Kidney (tissue), 14 donors: Measurements from ENCODE around the gene TNS3. TPM values are rescaled to one million over a fixed set of nuclear protein-coding genes. Genes with fewer than 3 reads are reported as not detected.

ENCODE experiments used
- DNase-seq, 5 donors: peaks; one replicate each; pipeline ENCODE4 v3.0.0-alpha.2; 2013 to 2020
- FAIRE-seq: peaks from 2 replicates; lab custom pipeline; 2012; peaks lifted over from hg19 to GRCh38; lab: Jason Lieb, UNC
- H3K27ac ChIP-seq, 2 donors: one replicate each; pipeline ENCODE4 v1.7.0; 2013; ENCODE audit warnings: low read depth in 2 of 2, low read length in 2 of 2, inconsistent platforms in 1 of 2
- H3K27me3 ChIP-seq: one replicate; pipeline ENCODE4 v1.7.1; 2013; ENCODE audit warnings: low read length, inconsistent platforms; ENCODE audit not compliant: control insufficient read depth, insufficient read depth
- H3K36me3 ChIP-seq, 3 donors: one replicate each; pipeline versions ENCODE4 v1.7.0 to v1.7.1; 2013; ENCODE audit warnings: low read length in 3 of 3, control low read depth in 1 of 3, inconsistent platforms in 1 of 3; ENCODE audit not compliant: insufficient read depth in 3 of 3, control insufficient read depth in 2 of 3
- H3K4me1 ChIP-seq, 3 donors: one replicate each; pipeline versions ENCODE4 v1.7.0 to v1.7.1; 2013; ENCODE audit warnings: low read length in 3 of 3, inconsistent platforms in 1 of 3, low read depth in 1 of 3; ENCODE audit not compliant: control insufficient read depth in 2 of 3, insufficient read depth in 2 of 3
- H3K4me3 ChIP-seq, 3 donors: one replicate each; pipeline versions ENCODE4 v1.7.0 to v1.8.1; 2013; ENCODE audit warnings: low read length in 3 of 3, control low read depth in 1 of 3, inconsistent platforms in 1 of 3
- H3K9ac ChIP-seq, 3 donors: one replicate each; pipeline versions ENCODE4 v1.7.0 to v1.7.1; 2013; ENCODE audit warnings: low read length in 3 of 3, control low read depth in 1 of 3, inconsistent platforms in 1 of 3
- H3K9me3 ChIP-seq, 3 donors: one replicate each; pipeline versions ENCODE4 v1.7.0 to v1.7.1; 2013; ENCODE audit warnings: low read length in 3 of 3, control low read depth in 1 of 3, inconsistent platforms in 1 of 3; ENCODE audit not compliant: control insufficient read depth in 2 of 3, insufficient read depth in 1 of 3
- intact Hi-C: fragments of 100-400 bp; cut with DNase I; formaldehyde crosslinking; loops from one replicate; pipeline ENCODE4 v1.11.1; 2022
- polyA plus RNA-seq: library from polyadenylated mRNA; stranded (reverse); fragments of 350-450 nt; fragmentation: Illumina TruSeq; extraction: RNeasy Lipid Tissue Mini Kit (QIAGEN cat#74804); gene quantifications from one replicate; pipeline ENCODE4 v1.2.3, GENCODE V29; 2014; ENCODE audit warnings: low read depth, low replicate concordance; ENCODE audit not compliant: insufficient read depth
- total RNA-seq: library from RNA; stranded (reverse); fragmentation: NEBNext Ultra II Directional; extraction: Animal tissue kit (Norgen Biotek cat#: 25700); gene quantifications from one replicate; pipeline ENCODE4 v1.2.1, GENCODE V29; 2021
- TF ChIP-seq, protein P1 (sequence below): IDR thresholded peaks from 3 replicates; pipeline ENCODE4 v1.5.1; 2012; ENCODE audit warnings: mild to moderate bottlenecking, moderate library complexity, borderline replicate concordance; ENCODE audit not compliant: insufficient read depth; ENCODE audit errors: extremely low read depth
- donor health status: control.
- donor health status: control.
- donor health status: control.
- donor health status: control.
- donor health status: control.
- donor health status: DM: yes; HTN: yes; CAD: no.
- donor health status: Normal renal cell carcinoma (clear cell type).

Gene TNS3
- total and polyA plus RNA-seq, 2 donors from 2014 or later = 38.4 to 198 TPM

DNA sequence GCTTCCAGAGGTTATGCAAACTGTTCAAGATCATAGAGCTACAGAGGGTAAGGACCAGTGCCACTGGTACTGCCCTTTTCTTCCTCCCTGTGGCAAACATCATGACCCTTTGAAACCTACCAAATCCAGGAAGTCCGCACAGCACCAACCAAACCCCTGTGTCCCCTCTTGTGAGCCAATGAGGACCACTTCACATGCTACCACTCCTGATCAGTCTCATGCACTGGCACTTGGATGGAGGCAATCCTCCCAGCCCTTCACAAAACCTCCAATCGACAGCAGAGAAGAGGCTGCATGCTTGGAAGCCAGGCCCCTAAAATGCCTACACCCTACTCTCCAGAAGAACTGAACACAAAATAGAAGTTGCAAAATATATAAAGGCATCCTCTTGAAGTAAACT is 248.0 kb downstream of the TNS3 start:
- H3K36me3 ChIP-seq = peaks cover 0 to 23% (median 2%) of the 10 kb centered on the region in 3 donors
- TF ChIP-seq, protein P1, sequence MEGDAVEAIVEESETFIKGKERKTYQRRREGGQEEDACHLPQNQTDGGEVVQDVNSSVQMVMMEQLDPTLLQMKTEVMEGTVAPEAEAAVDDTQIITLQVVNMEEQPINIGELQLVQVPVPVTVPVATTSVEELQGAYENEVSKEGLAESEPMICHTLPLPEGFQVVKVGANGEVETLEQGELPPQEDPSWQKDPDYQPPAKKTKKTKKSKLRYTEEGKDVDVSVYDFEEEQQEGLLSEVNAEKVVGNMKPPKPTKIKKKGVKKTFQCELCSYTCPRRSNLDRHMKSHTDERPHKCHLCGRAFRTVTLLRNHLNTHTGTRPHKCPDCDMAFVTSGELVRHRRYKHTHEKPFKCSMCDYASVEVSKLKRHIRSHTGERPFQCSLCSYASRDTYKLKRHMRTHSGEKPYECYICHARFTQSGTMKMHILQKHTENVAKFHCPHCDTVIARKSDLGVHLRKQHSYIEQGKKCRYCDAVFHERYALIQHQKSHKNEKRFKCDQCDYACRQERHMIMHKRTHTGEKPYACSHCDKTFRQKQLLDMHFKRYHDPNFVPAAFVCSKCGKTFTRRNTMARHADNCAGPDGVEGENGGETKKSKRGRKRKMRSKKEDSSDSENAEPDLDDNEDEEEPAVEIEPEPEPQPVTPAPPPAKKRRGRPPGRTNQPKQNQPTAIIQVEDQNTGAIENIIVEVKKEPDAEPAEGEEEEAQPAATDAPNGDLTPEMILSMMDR = no peak
- H3K27me3 ChIP-seq = no peaks in the 10 kb centered on the region
- intact Hi-C loops = no loop called here
- no peak overlapping the region for H3K27ac ChIP-seq
- FAIRE-seq = no peak
- H3K9ac ChIP-seq = no peak overlapping the region
- H3K9me3 ChIP-seq = no peaks in the 10 kb centered on the region
- no peak for DNase-seq
- H3K4me3 ChIP-seq = no peak overlapping the region
- H3K4me1 ChIP-seq = peaks cover 3 to 21% (median 18%) of the 10 kb centered on the region in 3 donors

DNA sequence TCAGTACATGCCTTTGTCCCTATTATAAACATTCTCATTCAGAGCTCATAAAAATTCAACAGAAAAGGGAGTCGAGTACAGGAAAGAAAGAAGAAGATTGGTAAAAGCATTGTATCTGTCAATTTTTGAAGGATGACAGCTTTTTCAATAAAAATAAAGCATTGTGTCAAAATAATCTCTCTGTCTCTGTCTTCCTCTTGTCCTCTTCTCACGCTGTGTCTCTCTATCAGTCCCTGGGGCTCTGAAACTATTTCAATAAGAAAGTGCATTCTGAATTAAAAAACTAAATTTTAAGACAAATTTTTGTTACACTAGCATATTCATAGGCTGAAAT is 248.4 kb downstream of the TNS3 start:
- H3K9ac ChIP-seq = no peak overlapping the region
- peak in 1 of 5 donors; percentile 65 for DNase-seq
- H3K4me1 ChIP-seq = peaks cover 3 to 25% (median 22%) of the 10 kb centered on the region in 3 donors
- TF ChIP-seq, protein P1 = no peak
- H3K9me3 ChIP-seq = no peaks in the 10 kb centered on the region
- H3K36me3 ChIP-seq = peaks cover 0 to 23% (median 2%) of the 10 kb centered on the region in 3 donors
- H3K27ac ChIP-seq = no peak overlapping the region
- no peak overlapping the region for H3K4me3 ChIP-seq
- H3K27me3 ChIP-seq = no peaks in the 10 kb centered on the region
- intact Hi-C loops = no loop called here
- no peak for FAIRE-seq

DNA sequence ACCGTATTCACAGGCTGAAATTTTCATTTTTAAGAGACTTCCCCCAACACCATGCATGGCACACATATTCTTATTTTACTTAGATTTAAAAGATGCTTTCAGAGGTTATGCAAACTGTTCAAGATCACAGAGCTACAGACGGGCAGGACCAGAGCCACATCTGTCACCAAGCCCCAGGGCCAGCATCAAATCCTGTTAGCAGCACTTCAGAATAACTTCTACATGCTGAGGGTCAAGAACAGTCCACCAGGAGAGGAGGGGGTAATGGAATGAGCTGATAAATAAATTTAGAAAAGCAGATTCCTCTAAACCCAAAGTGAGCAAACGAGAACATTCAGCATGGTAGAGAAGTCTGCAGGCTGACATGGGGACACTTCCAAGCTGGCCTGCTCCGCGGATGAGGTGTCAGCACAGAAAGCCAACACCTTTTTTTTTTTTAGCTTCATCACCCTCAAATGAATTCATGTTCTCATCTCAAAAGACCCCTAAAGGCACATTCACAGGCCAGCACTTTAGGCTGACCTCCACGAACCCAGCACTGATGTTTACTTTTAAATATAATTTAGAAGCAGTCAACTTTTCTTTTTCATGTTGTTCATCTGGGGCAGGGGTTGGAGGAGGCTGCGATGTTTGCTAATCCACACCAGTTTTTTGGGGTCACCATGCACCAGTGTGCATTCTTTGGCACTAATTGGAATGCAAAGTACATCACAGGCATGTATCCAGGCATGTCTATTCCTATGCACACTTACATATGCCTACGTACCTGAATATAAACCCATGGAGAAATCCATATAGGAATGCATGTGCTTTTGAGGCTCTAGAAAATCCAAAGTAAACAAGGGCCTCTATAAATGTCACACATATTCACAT is 249.0 kb downstream of the TNS3 start:
- FAIRE-seq = no peak
- Histone ChIP-seq H3K36me3 (peaks cover 0 to 21% (median 2%) of the 10 kb centered on the region in 3 donors), H3K4me3 (no peak overlapping the region), H3K27me3 (no peaks in the 10 kb centered on the region), H3K27ac (no peak overlapping the region), H3K9ac (peak overlapping the region in 1 of 3 donors; percentile 4), H3K9me3 (no peaks in the 10 kb centered on the region), H3K4me1 (peaks cover 3 to 28% (median 25%) of the 10 kb centered on the region in 3 donors)
- intact Hi-C loops = no loop called here
- DNase-seq = peak in 2 of 5 donors; percentile 37 to 53
- TF ChIP-seq, protein P1 = no peak
